Amygdala (tissue), 56 donors: Measurements from ENCODE around the gene CTBP2.

Experiments
- DNase-seq, 56 donors: peaks; one replicate each; lab custom pipeline; 2025; lab: John Stamatoyannopoulos, UW

Gene CTBP2

DNA sequence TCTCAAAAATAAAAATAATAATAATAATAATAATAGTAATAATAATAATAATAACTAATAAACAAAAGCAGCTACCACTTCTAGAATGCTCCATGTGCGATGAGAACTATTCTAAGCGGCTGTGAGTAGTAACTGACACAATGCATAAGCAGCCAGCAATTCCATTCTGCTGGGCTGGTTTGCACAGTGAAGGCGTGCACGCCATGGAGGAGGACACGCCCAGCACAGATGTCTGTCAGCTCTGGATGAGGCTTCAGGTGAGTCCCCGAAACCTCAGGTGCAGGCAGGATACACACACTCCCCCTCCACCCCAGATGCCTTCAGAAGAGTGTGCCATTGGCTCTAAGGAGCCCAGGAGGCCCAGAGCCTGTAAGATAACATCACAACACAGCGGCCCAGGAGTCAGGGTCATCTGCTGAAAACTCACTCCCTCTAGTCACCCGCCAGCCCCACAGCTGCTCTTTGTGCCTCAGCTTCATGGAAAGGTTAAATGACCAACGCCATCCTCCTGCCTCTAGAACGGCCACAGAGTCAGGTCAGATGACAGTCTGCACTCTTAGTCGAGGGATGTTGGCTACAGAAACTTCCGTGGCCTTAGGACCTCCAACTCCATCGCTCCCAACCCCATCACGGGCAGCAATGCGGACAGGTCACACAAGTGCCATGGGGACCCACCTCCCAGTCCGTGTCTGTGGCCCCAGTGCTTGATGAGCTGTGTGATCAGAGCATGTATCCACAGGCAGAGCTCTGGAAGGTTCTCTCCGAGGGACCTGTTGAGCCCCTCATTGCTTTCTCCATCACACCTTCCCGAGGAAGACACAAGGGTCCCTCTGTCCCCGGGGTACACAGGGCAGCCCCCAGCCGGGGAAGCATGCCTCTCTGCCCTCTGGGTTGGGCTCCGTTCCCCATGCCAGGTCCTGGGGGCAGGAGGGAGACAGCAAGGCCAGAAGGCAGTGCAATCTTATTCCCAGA lies 103.9 kb downstream of the CTBP2 start:
- peak in 1 of 56 donors; percentile 38 for DNase-seq

DNA sequence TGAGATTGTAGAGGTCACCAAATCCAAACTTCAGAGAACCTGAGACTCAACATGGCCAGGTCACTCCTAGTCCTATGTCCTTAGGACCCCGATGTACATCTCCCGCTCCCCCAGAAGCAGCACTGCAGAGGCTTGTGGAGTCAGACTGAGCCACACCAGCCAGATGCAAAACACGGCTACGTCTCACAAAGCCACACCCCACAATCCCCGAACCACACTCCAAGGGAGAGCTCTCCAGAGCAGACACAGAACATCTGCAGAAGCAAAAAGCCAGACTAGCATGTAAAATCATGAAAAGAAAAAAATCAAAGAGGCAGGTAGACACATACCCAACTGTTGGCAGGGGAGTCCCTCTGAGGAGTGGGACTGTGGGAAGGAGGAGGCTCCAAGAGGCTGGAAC lies 104.9 kb downstream of the CTBP2 start:
- peak in 1 of 56 donors; percentile 20 for DNase-seq

DNA sequence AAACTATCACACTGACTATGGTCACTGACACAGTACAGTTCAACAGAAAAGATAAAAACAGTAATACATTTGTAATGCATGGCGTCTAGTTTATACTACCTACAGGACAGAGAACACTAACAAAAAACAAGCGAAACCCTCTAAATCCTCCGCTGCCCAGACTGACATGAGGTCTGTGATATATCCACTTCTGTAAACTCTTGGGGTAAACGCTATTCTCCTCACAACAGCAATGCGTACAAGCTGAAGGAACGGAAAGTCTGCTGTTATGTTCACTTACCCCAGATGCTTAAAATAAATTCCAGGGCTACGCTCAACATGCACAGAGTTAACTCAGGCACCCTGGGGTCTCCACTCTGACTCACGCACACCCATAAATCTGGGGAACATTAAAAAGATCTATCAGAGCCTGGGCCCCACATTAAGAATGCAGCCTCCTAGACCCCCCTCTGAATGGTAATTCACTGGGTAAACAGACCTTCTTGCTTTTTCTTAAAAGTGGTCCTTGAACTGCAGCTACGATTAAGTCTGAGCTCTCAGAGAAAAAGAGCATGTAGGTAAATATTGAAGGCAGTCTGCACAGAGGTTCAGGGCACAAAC lies 105.6 kb downstream of the CTBP2 start:
- DNase-seq, result no peak

DNA sequence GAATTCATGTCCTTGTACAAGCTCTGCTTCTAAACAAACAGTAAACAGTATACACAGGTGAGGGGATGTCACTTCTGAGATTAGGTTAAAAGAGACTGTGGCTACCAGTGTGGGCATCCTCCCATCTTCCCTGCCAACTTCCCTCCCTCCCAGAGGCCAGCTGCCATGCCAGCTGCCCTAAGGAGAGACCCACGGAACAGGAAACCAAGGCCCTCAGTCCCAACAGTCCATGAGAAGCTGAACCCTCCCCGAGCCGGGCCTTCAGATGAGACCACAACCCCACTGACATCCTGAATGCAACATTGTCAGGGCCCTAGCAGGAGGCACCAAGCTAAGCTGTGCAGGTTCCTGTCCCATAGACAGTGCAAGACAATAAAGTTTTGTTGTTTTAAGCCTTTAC lies 106.1 kb downstream of the CTBP2 start:
- DNase-seq, result no peak

DNA sequence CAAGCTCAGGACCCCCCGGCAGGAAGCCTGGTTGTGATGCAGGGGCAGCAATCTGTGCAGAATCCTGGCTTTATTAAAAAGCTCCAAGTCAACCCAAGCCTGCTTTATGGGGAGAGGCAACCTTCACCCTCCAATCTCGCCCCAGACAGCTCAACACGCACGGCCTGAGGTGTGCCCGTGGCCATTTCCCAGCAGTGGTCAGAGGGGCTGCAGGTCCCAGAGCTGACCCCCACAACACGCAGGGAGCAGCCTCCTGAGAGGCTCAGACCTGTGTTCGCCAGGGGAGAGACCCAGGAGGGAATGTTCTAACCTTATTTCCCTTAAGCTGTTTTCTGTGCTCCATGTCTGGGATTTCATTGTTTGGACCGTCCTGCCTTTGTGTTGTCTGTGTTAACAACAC lies 108.2 kb downstream of the CTBP2 start:
- no peak for DNase-seq

DNA sequence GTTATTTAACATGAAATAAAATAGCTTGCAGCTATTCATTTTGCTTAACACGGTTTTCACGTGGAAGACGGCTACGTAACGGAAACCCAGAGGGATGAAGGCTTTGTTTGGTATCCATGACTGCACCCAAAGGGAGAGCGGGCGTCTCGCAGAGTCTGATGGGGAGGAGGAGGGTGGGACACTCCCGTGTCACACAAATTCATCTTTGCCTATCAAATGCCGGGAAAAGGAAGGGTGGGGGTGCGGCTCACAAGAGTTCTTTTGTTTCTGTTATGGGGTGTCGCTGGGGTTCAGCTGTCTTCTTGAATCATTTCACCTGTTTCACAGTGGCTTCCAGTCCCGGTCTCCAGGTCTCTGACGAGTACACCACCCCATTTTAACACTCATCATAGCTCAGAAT lies 110.0 kb downstream of the CTBP2 start:
- DNase-seq, result no peak

DNA sequence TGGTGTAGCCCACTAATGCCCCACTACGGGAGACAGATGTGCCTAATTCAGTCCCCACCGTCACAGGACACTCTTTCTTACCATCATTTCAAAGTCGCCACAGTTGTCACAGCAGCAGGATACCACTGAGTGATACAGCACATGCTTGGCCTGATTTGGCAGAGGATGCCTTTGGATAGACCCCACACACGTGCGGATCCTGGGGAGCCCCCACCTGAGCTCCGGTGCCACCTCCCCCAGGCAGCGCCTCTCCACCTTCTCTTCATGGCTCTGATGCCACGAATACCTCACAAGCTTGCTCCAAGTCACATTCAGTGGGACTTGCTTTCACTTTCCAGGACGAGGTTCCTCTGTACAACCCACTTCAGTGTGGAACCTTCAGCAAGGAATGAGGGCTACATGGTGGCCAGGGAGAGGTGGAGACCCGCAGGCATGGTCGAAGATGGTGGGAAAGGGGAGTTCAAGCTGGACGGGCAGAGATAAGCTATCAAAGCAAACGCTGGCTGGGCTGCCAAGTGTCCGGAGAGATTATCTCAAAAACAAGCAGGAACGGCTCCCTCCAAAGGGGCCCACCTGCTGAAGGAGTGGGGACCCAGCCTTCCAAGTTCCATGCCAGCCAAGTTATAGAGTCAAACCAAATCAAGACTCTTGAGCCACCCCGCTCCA lies 111.0 kb downstream of the CTBP2 start:
- DNase-seq, result no peak

DNA sequence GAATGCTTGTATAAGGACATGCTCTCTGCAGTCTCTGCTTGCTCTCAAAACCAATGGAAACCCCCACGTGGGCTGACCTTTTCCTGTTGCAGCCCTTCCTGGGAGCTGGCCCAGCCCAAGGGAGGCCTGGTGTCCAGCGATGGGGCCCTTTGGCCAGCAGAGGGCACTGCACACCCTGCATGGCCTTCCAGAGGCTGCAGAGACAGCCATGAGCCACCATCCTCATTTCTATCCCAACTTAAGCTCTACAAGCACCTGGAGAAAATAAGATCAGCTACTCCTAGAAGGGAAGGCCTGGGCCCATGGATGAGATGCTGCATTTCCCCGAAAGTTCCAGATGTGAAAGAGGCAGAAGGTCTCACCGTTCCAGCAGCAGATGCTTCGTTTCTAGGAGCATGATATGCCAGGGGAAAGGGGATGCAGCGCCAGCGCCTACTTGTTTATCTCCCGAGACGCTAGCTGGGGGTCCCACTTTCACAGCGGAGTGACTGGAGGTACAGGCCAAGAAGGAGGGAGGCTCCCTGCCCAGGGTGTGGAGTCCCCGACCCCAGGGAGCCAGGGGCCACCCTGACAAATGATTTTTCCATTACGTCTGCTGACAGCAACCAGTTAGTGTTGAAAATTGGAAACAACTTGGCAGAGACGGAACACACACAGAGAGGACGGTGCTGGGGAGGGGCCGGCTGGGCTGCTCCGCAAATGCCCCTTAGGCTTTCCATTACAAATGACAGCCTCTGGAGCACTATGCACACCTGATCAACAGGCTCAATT lies 112.1 kb downstream of the CTBP2 start:
- DNase-seq, result peak in 54 of 56 donors; percentile 32 to 91 (median 68)

DNA sequence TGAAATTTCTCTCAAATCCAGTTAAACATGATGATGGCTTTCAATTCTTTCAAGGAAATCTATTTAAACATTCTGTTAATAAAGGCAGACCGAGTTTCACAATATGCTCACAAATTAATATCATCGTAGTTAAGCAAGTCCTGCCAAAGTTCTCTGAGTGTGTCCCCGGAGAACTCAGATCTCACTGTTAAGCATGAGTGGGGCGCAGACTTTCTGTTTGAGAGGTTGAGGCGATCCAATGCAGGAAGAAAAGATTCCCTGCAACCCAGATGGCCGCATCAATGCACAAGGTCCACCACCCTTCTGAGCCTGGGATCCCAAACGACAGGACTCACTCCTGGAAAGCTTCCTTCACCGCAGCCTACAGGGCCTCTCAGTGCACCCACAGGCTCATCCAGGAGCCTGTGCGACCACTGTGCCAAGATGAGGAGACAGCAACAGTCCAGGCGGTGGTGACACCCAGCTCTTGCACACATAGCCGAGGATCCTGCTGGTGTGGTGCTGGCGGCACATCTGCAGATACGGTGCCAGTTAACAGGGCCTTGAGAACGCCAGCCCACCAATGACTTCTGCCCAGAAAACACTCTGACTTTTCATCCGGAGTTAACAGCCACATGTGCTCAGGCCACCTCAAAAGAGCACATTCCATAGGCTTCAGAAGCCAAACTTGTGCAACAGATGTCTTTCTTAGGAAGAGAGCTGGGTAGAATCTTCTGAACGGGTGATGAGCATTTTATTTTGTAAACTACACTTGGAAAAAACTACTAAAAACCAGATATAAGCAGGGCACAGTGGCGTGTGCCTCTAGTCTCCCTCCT lies 116.3 kb downstream of the CTBP2 start:
- no peak for DNase-seq

DNA sequence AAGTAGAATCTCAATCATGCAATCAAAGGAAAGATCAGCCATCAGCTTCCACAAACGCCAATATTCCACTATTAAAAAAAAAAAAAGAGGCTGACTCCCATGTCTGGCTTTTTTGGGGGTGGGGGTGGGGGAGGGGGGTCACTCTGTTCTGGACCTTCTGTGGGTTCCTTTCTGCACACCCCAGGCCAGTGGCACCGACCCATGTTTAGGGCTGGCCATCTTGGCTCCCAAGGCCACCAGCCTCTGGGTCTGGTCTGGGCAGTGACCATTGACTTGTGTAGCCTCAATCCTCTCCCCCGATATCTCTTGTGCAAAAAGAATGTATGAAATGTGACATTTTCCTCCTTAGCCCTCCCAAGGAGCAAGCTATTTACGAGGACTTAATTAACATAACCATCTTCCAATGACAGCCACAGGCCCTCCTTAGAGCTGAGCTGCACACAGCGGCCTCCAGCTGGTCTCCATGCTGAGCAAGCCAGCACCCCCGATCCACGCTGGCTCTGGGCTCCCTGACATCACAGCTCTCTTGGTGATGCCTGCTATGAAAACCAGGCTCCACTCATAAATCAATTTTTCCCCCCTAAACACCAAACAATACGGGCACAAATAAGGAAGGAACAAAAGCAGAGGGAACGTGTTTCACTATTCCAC lies 118.4 kb downstream of the CTBP2 start:
- DNase-seq, result no peak

DNA sequence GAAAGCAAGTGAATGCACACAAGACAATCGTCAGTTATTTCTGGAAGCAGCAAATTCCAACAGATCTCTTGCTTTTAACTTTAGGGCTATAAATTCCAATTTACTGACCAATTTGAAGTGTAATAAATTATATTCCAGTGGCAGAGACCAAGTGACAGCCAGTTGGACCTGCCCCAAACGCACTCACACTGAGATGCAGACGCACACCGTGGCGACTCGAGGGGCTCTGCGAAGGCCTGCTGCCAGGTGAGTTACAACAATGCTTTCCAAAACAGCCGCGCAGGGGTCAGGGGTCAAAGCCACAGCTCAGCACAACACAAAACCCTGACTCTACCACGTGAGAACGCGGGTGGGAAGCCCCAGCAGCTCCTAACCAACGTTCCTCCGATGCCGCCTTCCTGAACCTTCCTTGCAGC lies 121.0 kb downstream of the CTBP2 start:
- peak in 1 of 56 donors; percentile 9 for DNase-seq

DNA sequence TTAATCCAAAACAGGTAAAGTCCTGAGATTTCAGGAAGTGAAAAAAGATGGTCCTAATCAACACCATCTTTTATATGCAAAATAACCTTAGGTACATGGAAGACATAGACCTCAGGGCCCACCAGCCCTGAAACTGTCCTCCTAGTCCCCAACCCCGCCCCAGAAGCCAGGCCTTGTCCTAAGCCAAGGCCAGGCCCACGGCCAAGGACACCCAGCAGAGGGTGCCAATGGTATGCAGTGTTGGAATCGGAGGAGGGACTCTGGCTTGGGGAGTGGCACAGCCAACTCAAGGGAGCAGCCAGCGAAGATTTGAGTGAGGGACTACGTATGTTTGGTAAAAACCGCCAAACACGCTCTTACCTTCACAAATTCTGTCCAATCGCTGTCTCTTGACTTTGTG lies 121.7 kb downstream of the CTBP2 start:
- peak in 31 of 56 donors; percentile 16 to 74 (median 31) for DNase-seq

DNA sequence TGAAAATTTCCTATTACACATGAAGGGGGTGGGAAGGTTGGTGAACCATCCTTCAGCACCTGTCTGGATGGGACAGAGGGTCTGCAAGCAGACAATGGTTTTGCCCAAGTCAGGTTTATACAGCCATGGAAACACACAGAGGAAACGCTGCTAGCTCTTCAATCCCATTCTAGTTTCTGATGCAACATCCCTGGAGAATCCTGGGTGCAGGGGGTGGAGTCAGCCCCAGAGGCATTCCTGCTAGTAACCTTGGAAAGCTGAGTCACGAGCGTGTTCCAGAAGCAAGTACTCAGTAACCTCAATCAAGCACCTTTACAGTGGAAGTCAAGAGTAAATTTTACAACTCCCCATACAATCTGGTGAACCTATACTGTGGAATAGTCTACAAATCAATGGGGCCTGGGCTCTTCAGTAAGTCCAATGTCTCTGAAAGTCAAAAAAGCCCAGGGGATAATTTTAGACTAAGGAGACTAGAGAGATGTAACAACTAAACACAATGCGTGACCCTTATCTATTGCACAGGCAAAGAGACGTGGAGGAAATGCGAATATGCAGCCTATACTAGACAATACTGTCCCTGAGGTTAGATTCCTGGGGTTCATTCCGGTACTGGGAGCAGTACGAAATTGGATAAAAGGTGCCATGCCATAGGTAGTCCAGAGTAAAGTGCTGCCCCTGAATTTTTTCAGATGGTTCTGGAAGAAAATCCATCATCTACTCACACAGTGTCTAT lies 123.1 kb downstream of the CTBP2 start:
- no peak for DNase-seq

DNA sequence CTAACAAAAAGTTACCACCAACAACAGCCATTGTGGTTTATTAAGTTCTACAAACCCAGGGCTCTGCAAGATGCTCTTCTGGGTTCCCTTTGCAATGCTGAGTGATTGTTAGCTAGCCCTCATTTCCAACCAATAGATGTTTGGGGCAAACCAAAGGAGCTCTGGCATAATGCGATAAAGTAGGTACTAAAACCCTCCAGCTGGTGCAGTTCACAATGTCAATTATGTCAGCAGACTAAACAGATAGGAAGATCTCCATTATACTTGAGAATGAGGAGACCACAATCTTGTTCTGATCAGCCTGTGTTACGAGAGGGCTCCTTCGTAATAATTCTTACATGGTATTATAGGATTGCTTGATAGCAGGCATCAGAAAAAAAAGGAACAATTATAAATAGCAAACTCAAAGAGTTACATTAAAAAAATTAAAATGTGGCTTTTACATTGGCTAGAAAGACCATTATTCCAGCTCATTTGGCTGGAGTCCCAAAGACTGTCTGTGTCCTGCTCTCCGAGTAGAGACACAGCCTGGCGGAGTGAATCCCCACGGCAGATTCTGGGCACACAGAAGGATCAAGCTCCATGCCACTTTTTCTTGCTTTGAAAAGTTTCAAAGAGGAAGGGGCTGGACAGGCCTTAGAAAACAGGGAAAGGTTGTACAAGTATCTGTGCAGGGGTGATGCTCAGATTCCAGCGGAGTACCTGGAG lies 124.6 kb downstream of the CTBP2 start:
- DNase-seq, result peak in 7 of 56 donors; percentile 7 to 24 (median 16)

DNA sequence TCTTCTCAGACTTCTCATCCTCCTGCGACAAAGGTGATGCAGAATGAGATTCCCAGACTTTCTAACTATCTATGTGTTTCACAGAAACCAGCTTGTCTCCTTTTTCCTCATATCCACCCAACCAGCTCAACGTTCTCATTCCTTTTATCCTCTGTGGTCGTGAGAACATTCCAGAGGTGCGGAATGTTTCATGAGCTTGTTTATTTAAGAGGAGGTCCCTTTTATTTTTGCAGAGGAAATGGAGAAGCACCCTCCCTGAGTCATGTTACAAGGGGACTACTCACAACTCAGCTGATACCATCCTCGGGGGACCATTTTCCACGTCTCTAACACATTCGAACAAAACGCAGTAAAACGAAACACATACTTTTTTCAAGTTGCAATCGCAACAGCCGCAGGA lies 125.2 kb downstream of the CTBP2 start:
- no peak for DNase-seq

DNA sequence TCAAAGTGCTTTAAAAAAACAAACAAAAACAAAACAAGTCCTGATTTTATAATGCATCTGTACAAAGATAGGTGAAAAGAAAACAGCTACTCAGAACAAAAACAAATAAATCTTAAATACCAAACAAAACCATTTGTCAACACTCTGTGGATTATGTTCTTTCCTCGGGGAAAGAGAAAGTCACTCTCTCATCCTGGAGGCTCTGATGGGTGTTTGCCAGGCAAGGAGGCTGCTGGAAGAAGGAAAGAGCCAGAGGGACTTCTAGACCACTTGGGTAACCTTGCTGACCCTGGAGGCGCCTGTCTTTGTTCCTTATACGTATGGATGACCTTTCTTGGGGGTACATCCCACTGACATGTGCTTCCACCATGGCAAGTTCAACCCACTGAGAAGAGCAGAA lies 125.7 kb downstream of the CTBP2 start:
- no peak for DNase-seq

DNA sequence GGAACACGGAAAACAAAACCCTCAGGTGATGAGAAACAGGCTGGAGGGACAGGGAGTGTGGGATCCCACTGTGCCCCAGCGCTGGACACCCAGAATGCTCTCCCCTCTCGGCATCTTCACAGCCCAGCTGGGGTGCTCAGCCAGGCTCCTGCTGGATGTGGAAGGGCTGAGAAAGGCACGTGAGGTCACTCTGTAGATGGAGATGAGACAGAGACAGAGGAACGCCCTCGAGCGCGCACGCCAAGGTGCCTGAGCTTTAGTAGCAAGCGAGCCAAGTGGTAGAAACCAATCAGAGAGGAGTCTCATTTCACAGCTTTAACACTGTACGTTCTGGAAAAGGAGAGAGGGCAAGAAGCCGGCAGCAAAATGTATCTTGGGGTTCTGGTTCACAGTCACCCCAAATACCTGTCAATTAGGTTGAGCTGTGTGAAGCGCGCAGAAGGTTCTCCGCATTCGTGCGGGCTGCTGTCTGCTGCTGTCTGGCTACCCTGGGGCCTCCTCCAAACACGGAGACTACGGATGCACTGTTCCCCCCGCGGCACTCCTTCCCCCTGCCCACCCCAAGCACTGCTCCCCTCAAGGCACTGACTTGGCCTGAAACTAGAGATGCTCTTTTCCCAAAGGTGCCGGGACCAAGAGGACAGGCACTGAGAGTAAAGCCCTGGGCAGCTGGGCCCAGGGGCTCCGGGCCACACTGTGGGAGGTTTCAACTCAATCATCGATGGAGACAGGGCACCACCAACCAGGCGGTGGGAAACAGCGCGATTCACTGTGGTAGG lies 127.0 kb downstream of the CTBP2 start:
- no peak for DNase-seq
